CD1c-positive myeloid dendritic cell (primary cell): Measurements from ENCODE around the gene RRP8.

ENCODE experiments used
- DNase-seq: peaks from one replicate; pipeline ENCODE4 v3.0.0-alpha.2; 2016; ENCODE audit errors: extremely low spot score

RRP8 gene

GRCh38 chr11:6617315-6617781 lies 13.9 kb upstream of the RRP8 start:
- peak; percentile 35 for DNase-seq

GRCh38 chr11:6616596-6617250 lies 13.3 kb upstream of the RRP8 start:
- DNase-seq: no peak

GRCh38 chr11:6615882-6616585 lies 12.6 kb upstream of the RRP8 start:
- no peak for DNase-seq

- no peak for DNase-seq
Observed at GRCh38 chr11:6615046-6615445, 11.6 kb upstream of the RRP8 start.

- no peak for DNase-seq
Observed at GRCh38 chr11:6614446-6614845, 11.0 kb upstream of the RRP8 start.

- DNase-seq: no peak
Observed at GRCh38 chr11:6613496-6613895, 10.1 kb upstream of the RRP8 start.

GRCh38 chr11:6612213-6613041 lies 9.0 kb upstream of the RRP8 start, which contains the start of gene TAF10:
Gene TAF10, minus strand, starts transcription at chr11:6612216. Its CDS starts 27 bp downstream, at chr11:6612189.
- peak; percentile 98 for DNase-seq

GRCh38 chr11:6611963-6612212 lies 8.5 kb upstream of the RRP8 start:
- no peak for DNase-seq

GRCh38 chr11:6611092-6611962 lies 7.9 kb upstream of the RRP8 start:
- DNase-seq: peak; percentile 24

- no peak for DNase-seq
Observed at GRCh38 chr11:6610591-6610990, 7.2 kb upstream of the RRP8 start.

GRCh38 chr11:6609502-6610015 lies 6.1 kb upstream of the RRP8 start:
- no peak for DNase-seq

- no peak for DNase-seq
Observed at GRCh38 chr11:6608726-6609501, 5.5 kb upstream of the RRP8 start.

- DNase-seq: no peak
Observed at GRCh38 chr11:6608011-6608410, 4.6 kb upstream of the RRP8 start.

GRCh38 chr11:6607190-6607795 lies 3.9 kb upstream of the RRP8 start:
- DNase-seq: no peak

- peak; percentile 54 for DNase-seq
Observed at GRCh38 chr11:6606471-6607189, 3.2 kb upstream of the RRP8 start.

GRCh38 chr11:6604790-6605189 lies 1.4 kb upstream of the RRP8 start:
- peak; percentile 43 for DNase-seq

- DNase-seq: peak; percentile 40
Observed at GRCh38 chr11:6604081-6604626, 738 bp upstream of the RRP8 start.

- DNase-seq: no peak
Observed at GRCh38 chr11:6602096-6602940, 1.1 kb downstream of the RRP8 start.
